Duodenal mucosa (tissue), 2 donors: Measurements from ENCODE around the gene MIA.

ENCODE experiments used
- H3K27ac ChIP-seq: one replicate; pipeline ENCODE4 v1.7.0; 2013; ENCODE audit warnings: low read depth, low read length
- H3K27me3 ChIP-seq, 2 donors: one replicate each; pipeline ENCODE4 v1.7.0; 2013; ENCODE audit warnings: low read length in 2 of 2, control low read depth in 1 of 2; ENCODE audit not compliant: insufficient read depth in 2 of 2, control insufficient read depth in 1 of 2
- H3K36me3 ChIP-seq, 2 donors: one replicate each; pipeline ENCODE4 v1.7.0; 2013; ENCODE audit warnings: low read length in 2 of 2, control low read depth in 1 of 2; ENCODE audit not compliant: insufficient read depth in 2 of 2, control insufficient read depth in 1 of 2
- H3K4me1 ChIP-seq, 2 donors: one replicate each; pipeline ENCODE4 v1.7.0; 2013; ENCODE audit warnings: low read length in 2 of 2, control low read depth in 1 of 2; ENCODE audit not compliant: insufficient read depth in 2 of 2, control insufficient read depth in 1 of 2
- H3K4me3 ChIP-seq, 2 donors: one replicate each; pipeline ENCODE4 v1.7.0; 2013; ENCODE audit warnings: low read length in 2 of 2, low read depth in 1 of 2
- H3K9ac ChIP-seq, 2 donors: one replicate each; pipeline ENCODE4 v1.7.0; 2013; ENCODE audit warnings: low read length in 2 of 2, low read depth in 1 of 2
- H3K9me3 ChIP-seq, 2 donors: one replicate each; pipeline ENCODE4 v1.7.0; 2013; ENCODE audit warnings: low read length in 2 of 2, control low read depth in 1 of 2; ENCODE audit not compliant: control insufficient read depth in 1 of 2

MIA gene

GRCh38 chr19:40802300-40803169 lies 27.2 kb downstream of the MIA start:
- H3K27ac ChIP-seq, result peak overlapping the region; percentile 64
- no peaks in the 10 kb centered on the region for H3K9me3 ChIP-seq
- H3K27me3 ChIP-seq, result no peaks in the 10 kb centered on the region
- H3K4me3 ChIP-seq, result peak overlapping the region; percentile 43 to 65
- H3K4me1 ChIP-seq, result peaks cover 79 to 80% of the 10 kb centered on the region in 2 donors
- peak overlapping the region; percentile 20 to 72 for H3K9ac ChIP-seq
- peaks cover 4 to 27% of the 10 kb centered on the region in 2 donors for H3K36me3 ChIP-seq

GRCh38 chr19:40803170-40803856 lies 28.0 kb downstream of the MIA start:
- Histone ChIP-seq H3K4me3 (peak overlapping the region; percentile 29 to 43), H3K9ac (peak overlapping the region; percentile 20 to 62)

DNA sequence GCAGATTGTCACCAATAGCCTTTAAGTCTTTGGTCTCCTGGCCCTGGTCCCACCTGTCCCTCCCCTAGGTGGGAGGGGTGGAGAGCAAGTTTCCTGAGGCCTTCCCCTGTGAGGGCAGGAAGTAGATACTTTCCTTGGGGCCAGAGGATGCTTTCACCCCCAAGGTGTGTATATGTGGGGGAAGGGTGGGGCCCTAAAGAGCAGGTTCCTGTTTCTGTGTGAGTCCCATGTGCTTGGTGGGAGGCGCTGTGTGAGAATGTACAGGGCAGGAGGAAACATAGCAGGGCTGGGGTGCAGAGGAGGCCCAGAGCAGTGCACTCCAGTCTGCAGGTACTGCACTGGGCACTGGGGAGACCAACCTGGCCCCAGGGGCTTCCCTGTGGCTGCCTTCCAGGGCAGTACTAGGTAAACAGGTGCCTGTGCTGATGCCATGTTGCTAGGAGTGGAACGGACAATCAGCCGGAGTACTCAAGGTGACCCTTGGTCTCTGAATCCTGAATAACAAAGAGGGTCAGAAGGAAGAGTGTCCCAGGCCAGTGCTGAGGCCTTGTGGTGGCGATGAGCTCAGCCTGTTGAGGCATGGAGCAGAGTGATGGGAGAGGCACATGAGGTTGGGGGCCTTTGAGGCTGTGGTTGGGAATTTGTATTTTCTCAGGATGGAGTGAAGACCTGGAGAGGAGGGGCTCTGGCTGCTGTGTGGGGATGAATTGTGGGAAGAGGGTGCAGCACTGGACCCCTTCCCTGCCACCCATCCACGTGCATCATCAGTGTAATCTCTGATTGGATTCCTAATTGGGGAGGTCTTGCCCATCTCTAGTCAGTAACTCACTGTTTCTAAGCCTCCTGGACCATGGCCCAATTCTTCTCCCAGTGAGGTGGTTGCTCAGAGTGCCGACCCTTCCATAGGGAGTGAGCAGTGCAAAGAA lies 28.8 kb downstream of the MIA start:
- Histone ChIP-seq H3K4me1 (peaks cover 71 to 72% of the 10 kb centered on the region in 2 donors), H3K27ac (peak overlapping the region; percentile 64), H3K36me3 (peaks cover 13 to 42% of the 10 kb centered on the region in 2 donors), H3K4me3 (peak overlapping the region; percentile 29 to 43), H3K27me3 (no peaks in the 10 kb centered on the region), H3K9me3 (no peaks in the 10 kb centered on the region), H3K9ac (peak overlapping the region; percentile 20 to 62)

More at GRCh38 chr19:40803170-40803856, 28.0 kb downstream of the MIA start:
- Histone ChIP-seq H3K27ac (peak overlapping the region; percentile 64), H3K9me3 (no peaks in the 10 kb centered on the region), H3K27me3 (no peaks in the 10 kb centered on the region), H3K4me1 (peaks cover 71 to 72% of the 10 kb centered on the region in 2 donors), H3K36me3 (peaks cover 9 to 35% of the 10 kb centered on the region in 2 donors)

DNA sequence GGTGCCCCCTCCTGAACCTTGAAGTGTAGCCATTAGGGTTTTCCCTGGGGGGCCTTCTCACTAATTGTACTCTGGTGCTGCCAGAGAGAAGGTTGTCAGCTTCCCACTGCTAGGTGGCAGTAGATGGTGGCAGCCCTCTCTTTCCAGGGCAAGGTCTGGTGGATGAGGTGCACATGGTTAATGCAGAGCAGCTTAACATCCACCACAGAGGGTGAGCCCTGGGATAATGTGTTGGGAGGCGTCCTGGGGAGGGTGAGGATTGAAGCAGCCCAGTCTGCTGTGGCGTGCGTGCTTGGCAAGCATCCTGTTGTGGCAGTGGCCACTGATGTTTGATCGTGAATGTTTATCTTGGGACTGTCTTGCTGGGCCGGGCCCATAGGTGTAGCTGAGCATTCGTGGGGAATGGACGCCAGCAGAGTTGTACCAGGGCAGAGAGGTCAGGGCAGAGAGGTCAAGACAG lies 29.5 kb downstream of the MIA start:
- H3K27ac ChIP-seq, result no peak overlapping the region
- H3K9ac ChIP-seq, result peak overlapping the region in 1 of 2 donors; percentile 20
- H3K36me3 ChIP-seq, result peaks cover 13 to 46% of the 10 kb centered on the region in 2 donors
- H3K4me3 ChIP-seq, result no peak overlapping the region
- H3K4me1 ChIP-seq, result peaks cover 71 to 76% of the 10 kb centered on the region in 2 donors
- no peaks in the 10 kb centered on the region for H3K9me3 ChIP-seq
- H3K27me3 ChIP-seq, result no peaks in the 10 kb centered on the region

- H3K27me3 ChIP-seq, result no peaks in the 10 kb centered on the region
- no peak overlapping the region for H3K4me3 ChIP-seq
- no peak overlapping the region for H3K27ac ChIP-seq
- H3K9me3 ChIP-seq, result no peaks in the 10 kb centered on the region
- peaks cover 13 to 46% of the 10 kb centered on the region in 2 donors for H3K36me3 ChIP-seq
- H3K9ac ChIP-seq, result peak overlapping the region in 1 of 2 donors; percentile 14
- H3K4me1 ChIP-seq, result peaks cover 66 to 77% of the 10 kb centered on the region in 2 donors
These were observed 30.0 kb downstream of the MIA start for GRCh38 chr19:40805258-40805868.

- Histone ChIP-seq H3K4me3 (peak overlapping the region in 1 of 2 donors; percentile 19), H3K27me3 (no peaks in the 10 kb centered on the region), H3K27ac (peak overlapping the region; percentile 42), H3K9ac (no peak overlapping the region), H3K9me3 (no peaks in the 10 kb centered on the region), H3K4me1 (peaks cover 60 to 71% of the 10 kb centered on the region in 2 donors), H3K36me3 (peaks cover 13 to 36% of the 10 kb centered on the region in 2 donors)
These were observed 31.3 kb downstream of the MIA start for GRCh38 chr19:40806423-40807146.

- H3K9ac ChIP-seq, result no peak overlapping the region
- no peaks in the 10 kb centered on the region for H3K27me3 ChIP-seq
- peaks cover 13 to 31% of the 10 kb centered on the region in 2 donors for H3K36me3 ChIP-seq
- H3K9me3 ChIP-seq, result no peaks in the 10 kb centered on the region
- H3K27ac ChIP-seq, result peak overlapping the region; percentile 42
- peaks cover 53 to 70% of the 10 kb centered on the region in 2 donors for H3K4me1 ChIP-seq
- H3K4me3 ChIP-seq, result no peak overlapping the region
These were observed 32.1 kb downstream of the MIA start for GRCh38 chr19:40807147-40808020.

DNA sequence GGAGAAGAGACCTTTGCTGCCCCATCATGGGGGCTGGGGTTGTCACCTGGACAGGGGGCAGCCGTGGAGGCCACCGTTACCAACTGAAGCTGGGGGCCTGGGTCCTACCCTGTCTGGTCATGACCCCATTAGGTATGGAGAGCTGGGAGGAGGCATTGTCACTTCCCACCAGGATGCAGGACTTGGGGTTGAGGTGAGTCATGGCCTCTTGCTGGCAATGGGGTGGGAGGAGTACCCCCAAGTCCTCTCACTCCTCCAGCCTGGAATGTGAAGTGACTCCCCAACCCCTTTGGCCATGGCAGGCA lies 32.7 kb downstream of the MIA start:
- Histone ChIP-seq H3K27me3 (no peaks in the 10 kb centered on the region), H3K4me1 (peaks cover 47 to 67% of the 10 kb centered on the region in 2 donors), H3K9me3 (no peaks in the 10 kb centered on the region), H3K4me3 (no peak overlapping the region), H3K9ac (no peak overlapping the region), H3K36me3 (peaks cover 13 to 31% of the 10 kb centered on the region in 2 donors), H3K27ac (no peak overlapping the region)
